A549 (cell line): ENCODE measurements around the gene HDLBP.

Source experiments
- CEBPB ChIP-seq, 2 experiments: fragments of >200 bp in 1 of 2; sonication (Bioruptor Twin) in 1 of 2; formaldehyde crosslinking in 1 of 2; IDR thresholded peaks; 2 replicates each; pipeline ENCODE4 v1.6.1; 2012 to 2016
- CHD2 ChIP-seq: fragments of 150-350 bp; IDR thresholded peaks from 2 replicates; pipeline ENCODE4 v1.6.1; 2014; ENCODE audit warnings: low read length; ENCODE audit not compliant: partially characterized antibody
- CTCF ChIP-seq: fragments of >200 bp; sonication (Bioruptor Twin); formaldehyde crosslinking; IDR thresholded peaks from 3 replicates; pipeline ENCODE4 v1.5.1; 2016
- HDAC2 ChIP-seq: fragments of 200-600 bp; sonication (generic); IDR thresholded peaks from 2 replicates; pipeline ENCODE4 v1.6.1; 2016
- JUN ChIP-seq, 2 experiments: fragments of >200 bp; sonication (Bioruptor Twin); formaldehyde crosslinking; IDR thresholded peaks; 2 replicates in 1 of 2; 3 replicates in 1 of 2; pipeline ENCODE4 v1.6.1; 2016 to 2017
- MAX ChIP-seq: IDR thresholded peaks from 2 replicates; pipeline ENCODE4 v1.6.1; 2012
- MYC ChIP-seq: IDR thresholded peaks from 2 replicates; pipeline ENCODE4 v1.6.1; 2012; ENCODE audit warnings: mild to moderate bottlenecking, inconsistent platforms, low read length, improper control_type of control experiment, borderline replicate concordance
- NFE2L2 ChIP-seq: fragments of 150-350 bp; conservative IDR thresholded peaks from 2 replicates; pipeline ENCODE4 v1.6.1; 2014; ENCODE audit warnings: low read length
- NR3C1 ChIP-seq: fragments of >200 bp; sonication (Bioruptor Twin); formaldehyde crosslinking; IDR thresholded peaks from 3 replicates; pipeline ENCODE4 v1.6.1; 2017
- POLR2A ChIP-seq: IDR thresholded peaks from 2 replicates; pipeline ENCODE4 v1.6.1; 2012; ENCODE audit warnings: mild to moderate bottlenecking, low read length
- POLR2AphosphoS2 ChIP-seq: conservative IDR thresholded peaks from 2 replicates; pipeline ENCODE4 v1.6.1; 2012; ENCODE audit warnings: low read length, improper control_type of control experiment, inconsistent platforms
- RAD21 ChIP-seq, 2 experiments: fragments of >200 bp in 1 of 2; sonication (Bioruptor Twin) in 1 of 2; formaldehyde crosslinking in 1 of 2; IDR thresholded peaks in 1 of 2; conservative IDR thresholded peaks in 1 of 2; 2 replicates in 1 of 2; 3 replicates in 1 of 2; pipeline ENCODE4 v1.6.1; 2012 to 2018; ENCODE audit warnings: inconsistent platforms in 1 of 2
- SREBF2 ChIP-seq: fragments of 450-650 bp; IDR thresholded peaks from 2 replicates; pipeline ENCODE4 v1.6.1; 2014; ENCODE audit warnings: mild to moderate bottlenecking, moderate library complexity
- TP53 ChIP-seq: fragments of 250-450 bp; sonication (Bioruptor Pico); IDR thresholded peaks from 2 replicates; pipeline ENCODE4 v1.5.0; 2021; ENCODE audit warnings: mild to moderate bottlenecking, moderate library complexity

- TF ChIP-seq MYC: no peak
- no peak for TF ChIP-seq RAD21 (conservative IDR thresholded peaks at IDR 0.05 in 1 of 2, IDR thresholded peaks at IDR 0.05 in 1 of 2)
- TF ChIP-seq CTCF: no peak
- TF ChIP-seq MAX: no peak
- no peak for TF ChIP-seq HDAC2
- no peak for TF ChIP-seq SREBF2
- TF ChIP-seq CHD2: no peak
- TF ChIP-seq NFE2L2: no peak
- no peak for TF ChIP-seq TP53 (CRISPR knock-in tag)
- TF ChIP-seq CEBPB (IDR thresholded peaks at IDR 0.05): no peak
- TF ChIP-seq POLR2A: no peak
- no peak for TF ChIP-seq POLR2AphosphoS2
- no peak for TF ChIP-seq JUN (IDR thresholded peaks at IDR 0.05)
- no peak for TF ChIP-seq NR3C1
These were observed 4.9 kb upstream of the HDLBP start for GRCh38 chr2:241320394-241320793.
